ENCODE results near the gene PTPRG.
"Not testable (repeated sequence)": the region's sequence is repeated elsewhere in the genome, so short reads cannot be mapped to it uniquely, and the experiment has no call there.

GRCh38 chr3:61710920-61711319 lies 149.5 kb downstream of the PTPRG start:
- not testable (repeated sequence) for TF ChIP-seq CTCF (IDR thresholded peaks at IDR 0.05 in 2 of 3, conservative IDR thresholded peaks at IDR 0.05 in 1 of 3; ENCODE audit: borderline replicate concordance in 1 of 3, insufficient read depth in 1 of 3, low read depth in 2 of 3, low read length in 2 of 3); POLR2A (IDR thresholded peaks at IDR 0.05; ENCODE audit: borderline replicate concordance, extremely low read depth, insufficient read depth, insufficient read length)
